Activated naive CD8-positive, alpha-beta T cell treated with anti-CD3 and anti-CD28 coated beads, Interleukin-2, amount 50 U/mL, for 24 hours (primary cell): ENCODE measurements around the gene NIP7.
A peak's percentile ranks its signal among the peaks of the same experiment; 100 is the strongest.

Experiments
- ATAC-seq: fragments of 150-1000 bp; cut with Tn5 transposase; one replicate; pipeline ENCODE4 v1.10.0; 2021
- DNase-seq: peaks from one replicate; pipeline ENCODE4 v3.0.0; 2021
- H3K27ac Mint-ChIP-seq: one replicate; pipeline ENCODE4 v1.8.0; 2021; ENCODE audit warnings: mild to moderate bottlenecking, mixed read lengths
- H3K27me3 Mint-ChIP-seq: one replicate; pipeline ENCODE4 v1.8.0; 2021; ENCODE audit warnings: mixed read lengths
- H3K36me3 Mint-ChIP-seq: one replicate; pipeline ENCODE4 v1.8.0; 2021; ENCODE audit warnings: low read depth, mixed read lengths
- H3K4me1 Mint-ChIP-seq: one replicate; pipeline ENCODE4 v1.8.0; 2021; ENCODE audit warnings: mixed read lengths
- H3K4me3 Mint-ChIP-seq: one replicate; pipeline ENCODE4 v1.8.0; 2021; ENCODE audit warnings: mild to moderate bottlenecking, moderate library complexity, mixed read lengths
- H3K9me3 Mint-ChIP-seq: one replicate; pipeline ENCODE4 v1.8.0; 2021; ENCODE audit warnings: mixed read lengths

The NIP7 gene

DNA sequence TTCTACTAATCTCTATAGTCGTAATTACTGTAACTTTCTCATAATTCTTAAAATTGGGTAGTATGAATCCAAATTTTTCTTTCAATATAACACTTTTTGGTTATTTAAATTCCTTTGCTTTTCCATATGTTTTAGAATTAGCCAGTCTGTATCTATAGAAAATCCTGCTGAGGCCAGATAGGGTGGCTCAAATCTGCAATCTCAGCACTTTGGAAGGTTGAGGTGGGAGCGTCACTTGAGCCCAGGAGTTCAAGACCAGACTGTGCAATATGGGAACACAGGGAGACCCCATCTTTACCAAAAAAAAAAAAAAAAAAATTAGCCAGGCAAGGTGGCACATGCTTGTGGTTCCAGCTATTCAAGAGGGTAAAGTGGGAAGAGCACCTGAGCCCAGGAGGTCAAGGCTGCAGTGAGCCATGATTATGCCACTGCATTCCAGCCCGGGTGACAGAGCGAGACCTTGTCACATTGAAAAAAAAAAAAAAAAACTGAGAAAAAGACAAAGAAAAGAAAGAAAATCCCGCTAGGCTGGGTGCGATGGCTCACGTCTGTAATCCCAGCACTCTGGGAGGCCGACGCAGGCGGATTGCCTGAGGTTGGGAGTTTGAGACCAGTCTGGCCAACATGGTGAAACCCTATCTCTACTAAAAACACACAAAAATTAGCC lies 37.0 kb downstream of the NIP7 start:
- DNase-seq, result no peak
- H3K27me3 Mint-ChIP-seq, result no peaks in the 10 kb centered on the region
- H3K36me3 Mint-ChIP-seq, result peaks cover 45% of the 10 kb centered on the region
- H3K4me3 Mint-ChIP-seq, result no peak overlapping the region
- H3K9me3 Mint-ChIP-seq, result no peaks in the 10 kb centered on the region
- peaks cover 33% of the 10 kb centered on the region for H3K4me1 Mint-ChIP-seq
- ATAC-seq, result no peak
- no peak overlapping the region for H3K27ac Mint-ChIP-seq

GRCh38 chr16:69378036-69378435 lies 38.5 kb downstream of the NIP7 start:
- H3K27me3 Mint-ChIP-seq, result no peaks in the 10 kb centered on the region
- peaks cover 34% of the 10 kb centered on the region for H3K4me1 Mint-ChIP-seq
- ATAC-seq (no peak), DNase-seq (no peak)
- H3K36me3 Mint-ChIP-seq, result peaks cover 50% of the 10 kb centered on the region
- H3K9me3 Mint-ChIP-seq, result no peaks in the 10 kb centered on the region
- H3K27ac Mint-ChIP-seq, result peak overlapping the region; percentile 36
- H3K4me3 Mint-ChIP-seq, result no peak overlapping the region

DNA sequence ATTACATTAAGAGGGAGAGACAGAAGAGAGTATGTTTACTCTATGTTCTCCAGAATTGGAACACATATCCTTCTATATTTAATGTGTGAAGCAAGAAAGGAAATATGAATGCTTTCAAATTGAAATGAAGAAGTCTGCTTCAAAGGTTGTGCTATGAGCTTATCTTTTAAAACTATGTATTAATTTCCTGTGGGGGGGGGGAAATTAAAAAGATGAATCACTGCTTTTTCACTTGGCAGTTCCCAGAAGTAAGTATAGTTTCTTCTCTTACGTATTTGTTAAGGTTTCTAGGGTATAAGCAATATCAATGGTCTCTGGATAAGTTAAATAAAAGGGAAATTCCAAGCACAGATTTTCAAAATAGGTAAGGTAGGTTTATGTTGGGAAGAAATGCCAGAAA lies 39.2 kb downstream of the NIP7 start:
- ATAC-seq (no peak), DNase-seq (no peak)
- Mint-ChIP-seq H3K36me3 (peaks cover 51% of the 10 kb centered on the region), H3K9me3 (no peaks in the 10 kb centered on the region), H3K4me3 (no peak overlapping the region), H3K4me1 (peaks cover 38% of the 10 kb centered on the region), H3K27ac (peak overlapping the region; percentile 27), H3K27me3 (no peaks in the 10 kb centered on the region)

- Mint-ChIP-seq H3K4me3 (no peak overlapping the region), H3K4me1 (peaks cover 50% of the 10 kb centered on the region), H3K27me3 (no peaks in the 10 kb centered on the region), H3K9me3 (no peaks in the 10 kb centered on the region), H3K27ac (no peak overlapping the region), H3K36me3 (peaks cover 63% of the 10 kb centered on the region)
- ATAC-seq, result no peak
- DNase-seq, result no peak
These were observed 41.7 kb downstream of the NIP7 start for GRCh38 chr16:69381231-69381630.

DNA sequence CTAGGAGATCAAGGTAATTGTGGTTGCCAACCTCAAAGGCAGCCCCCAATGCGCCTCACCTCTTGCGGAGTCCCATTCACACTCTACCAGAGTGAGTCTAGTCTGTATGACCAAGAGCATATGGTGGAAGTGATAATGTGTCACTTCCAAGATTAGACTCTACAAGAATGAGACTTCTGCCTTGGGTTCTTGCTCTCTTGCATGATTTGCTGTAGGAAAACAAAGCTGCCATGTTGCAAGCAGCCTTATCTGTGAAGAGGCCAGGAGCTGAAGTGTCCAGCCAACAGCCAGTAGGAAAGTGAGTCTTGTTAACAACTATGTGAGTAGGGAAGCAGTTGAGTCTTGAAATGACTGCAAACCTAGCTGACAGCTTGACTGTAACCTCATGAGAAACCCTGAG lies 42.8 kb downstream of the NIP7 start:
- Mint-ChIP-seq H3K4me3 (no peak overlapping the region), H3K27ac (peak overlapping the region; percentile 1), H3K9me3 (no peaks in the 10 kb centered on the region), H3K27me3 (no peaks in the 10 kb centered on the region), H3K36me3 (peaks cover 60% of the 10 kb centered on the region), H3K4me1 (peaks cover 51% of the 10 kb centered on the region)
- DNase-seq (no peak), ATAC-seq (no peak)

DNA sequence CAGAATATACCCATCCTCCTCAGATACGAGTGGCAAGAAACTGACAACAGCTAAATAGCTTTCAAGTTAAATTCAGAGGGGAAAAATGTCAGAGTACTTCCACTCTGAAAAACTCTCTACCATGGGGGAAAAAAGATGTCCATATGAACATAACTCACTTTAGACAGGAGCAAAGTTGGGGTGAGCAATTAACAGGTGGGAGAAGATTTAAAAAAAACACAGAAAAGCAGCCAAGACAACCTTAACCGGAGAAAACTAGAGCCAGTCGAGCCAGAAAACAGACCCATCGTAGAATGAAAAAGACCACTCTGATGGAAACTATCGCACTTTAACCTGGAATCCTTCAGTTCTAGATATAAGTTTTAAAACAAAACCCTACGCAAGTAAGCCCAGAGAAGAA lies 45.4 kb downstream of the NIP7 start:
- Mint-ChIP-seq H3K27ac (peak overlapping the region; percentile 88), H3K27me3 (no peaks in the 10 kb centered on the region), H3K36me3 (peaks cover 39% of the 10 kb centered on the region), H3K9me3 (no peaks in the 10 kb centered on the region), H3K4me3 (peak overlapping the region; percentile 91), H3K4me1 (peaks cover 42% of the 10 kb centered on the region)
- no peak for DNase-seq
- ATAC-seq, result no peak

DNA sequence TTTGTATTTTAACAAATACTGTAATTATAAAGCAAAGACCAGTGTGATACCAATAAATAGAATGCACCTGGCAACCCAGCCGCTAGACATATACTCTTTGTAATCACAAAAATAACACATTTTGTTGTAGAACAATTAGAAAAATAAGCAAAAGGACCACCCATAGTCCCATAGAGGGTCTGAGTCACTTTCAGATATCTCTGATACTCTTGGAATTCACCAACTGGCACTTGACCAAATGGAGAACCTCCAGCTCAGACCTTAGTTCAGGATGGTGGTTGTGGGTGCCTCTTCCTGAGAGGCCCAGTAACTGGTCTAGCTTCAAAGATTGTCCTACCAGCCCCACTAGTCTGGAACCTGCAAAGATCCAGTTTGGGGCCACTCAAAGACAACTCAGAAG lies 47.0 kb downstream of the NIP7 start:
- Mint-ChIP-seq H3K9me3 (no peaks in the 10 kb centered on the region), H3K36me3 (peaks cover 29% of the 10 kb centered on the region), H3K27me3 (no peaks in the 10 kb centered on the region), H3K4me3 (peak overlapping the region; percentile 91), H3K4me1 (peaks cover 33% of the 10 kb centered on the region), H3K27ac (peak overlapping the region; percentile 91)
- no peak for DNase-seq
- ATAC-seq, result no peak
